CD4-positive, alpha-beta T cell treated with Interleukin-21 for 1 hour (primary cell): ENCODE data around the gene HSPB1.
A peak's percentile ranks its signal among the peaks of the same experiment; 100 is the strongest.
"Not testable (repeated sequence)": the region's sequence is repeated elsewhere in the genome, so short reads cannot be mapped to it uniquely, and the experiment has no call there.

ENCODE experiments used
- DNase-seq: peaks from one replicate; pipeline ENCODE4 v3.0.0-alpha.2; 2020

Gene HSPB1

GRCh38 chr7:76302347-76303201 is at the start of gene HSPB1:
TSS of gene HSPB1 (plus strand) at chr7:76302673. CDS start at chr7:76302713, 40 bp downstream.
- peak; percentile 83 for DNase-seq

- DNase-seq, result no peak
Observed at GRCh38 chr7:76254781-76255180, 47.7 kb upstream of the HSPB1 start.

GRCh38 chr7:76257973-76258372 is 44.5 kb upstream of the HSPB1 start:
- DNase-seq, result no peak

GRCh38 chr7:76259124-76260093 is 43.1 kb upstream of the HSPB1 start:
- DNase-seq, result no peak

GRCh38 chr7:76260171-76260703 is 42.2 kb upstream of the HSPB1 start:
- DNase-seq, result peak; percentile 39

- no peak for DNase-seq
Observed at GRCh38 chr7:76261329-76261728, 41.1 kb upstream of the HSPB1 start.

- DNase-seq, result no peak
Observed at GRCh38 chr7:76261931-76262330, 40.5 kb upstream of the HSPB1 start.

GRCh38 chr7:76262683-76263402 is 39.6 kb upstream of the HSPB1 start:
- peak; percentile 38 for DNase-seq

GRCh38 chr7:76265299-76265698 is 37.2 kb upstream of the HSPB1 start:
- no peak for DNase-seq

- DNase-seq, result no peak
Observed at GRCh38 chr7:76267107-76267893, 35.2 kb upstream of the HSPB1 start.

GRCh38 chr7:76267894-76268183 is 34.6 kb upstream of the HSPB1 start:
- no peak for DNase-seq

GRCh38 chr7:76268376-76268775 is 34.1 kb upstream of the HSPB1 start:
- no peak for DNase-seq

GRCh38 chr7:76269895-76270294 is 32.6 kb upstream of the HSPB1 start:
- DNase-seq, result no peak

- DNase-seq, result not testable (repeated sequence)
Observed at GRCh38 chr7:76271384-76271783, 31.1 kb upstream of the HSPB1 start.

- DNase-seq, result no peak
Observed at GRCh38 chr7:76272142-76272541, 30.3 kb upstream of the HSPB1 start.

- DNase-seq, result no peak
Observed at GRCh38 chr7:76272851-76273497, 29.5 kb upstream of the HSPB1 start.

GRCh38 chr7:76273503-76273902 is 29.0 kb upstream of the HSPB1 start:
- DNase-seq, result no peak

GRCh38 chr7:76278540-76278939 is 23.9 kb upstream of the HSPB1 start:
- peak; percentile 12 for DNase-seq

- no peak for DNase-seq
Observed at GRCh38 chr7:76280408-76280807, 22.1 kb upstream of the HSPB1 start.

GRCh38 chr7:76281006-76281705 is 21.3 kb upstream of the HSPB1 start:
- no peak for DNase-seq
